SKM-1 treated with dmso at 0.1 percent for 144 hours (cell line): Measurements from ENCODE around the gene HOXD12.

Source experiments
- DNase-seq: peaks from one replicate; lab custom pipeline; 2025; ENCODE audit not compliant: unreplicated experiment; lab: John Stamatoyannopoulos, UW

The HOXD12 gene

DNA sequence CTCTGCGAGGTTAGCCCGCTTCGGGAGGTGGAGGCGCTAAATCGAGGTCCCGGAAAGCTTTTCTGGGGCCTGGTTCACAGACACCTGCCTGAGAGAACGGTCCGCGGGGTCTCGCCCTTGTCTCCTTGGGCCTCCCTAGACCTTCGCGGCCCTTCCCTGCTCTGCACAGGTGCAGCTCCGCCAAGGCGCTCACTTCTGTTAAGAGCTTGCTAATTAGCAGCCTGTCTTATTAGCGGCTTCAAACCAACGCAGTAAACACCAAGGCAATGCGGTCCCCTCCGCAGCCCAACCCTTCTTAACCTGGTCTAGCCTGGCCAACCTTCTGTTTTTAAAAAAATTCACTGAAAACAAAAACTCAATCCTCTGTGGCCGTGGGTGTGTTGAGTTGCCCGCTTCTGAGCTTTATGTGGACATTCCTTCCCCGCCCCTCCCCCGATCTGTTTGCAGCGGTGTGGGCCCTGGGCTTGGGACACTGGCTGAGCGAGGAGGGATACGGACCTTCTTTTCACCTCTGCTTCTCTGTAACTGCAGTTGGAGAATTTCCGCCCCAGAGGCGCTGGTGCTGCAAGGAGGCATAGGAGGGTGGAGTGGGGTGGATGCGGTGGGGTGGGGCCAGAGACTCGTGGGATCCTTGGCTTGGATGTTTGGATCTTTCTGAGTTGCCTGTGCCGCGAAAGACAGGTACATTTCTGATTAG is 48.4 kb downstream of the HOXD12 start:
- DNase-seq, result no peak

DNA sequence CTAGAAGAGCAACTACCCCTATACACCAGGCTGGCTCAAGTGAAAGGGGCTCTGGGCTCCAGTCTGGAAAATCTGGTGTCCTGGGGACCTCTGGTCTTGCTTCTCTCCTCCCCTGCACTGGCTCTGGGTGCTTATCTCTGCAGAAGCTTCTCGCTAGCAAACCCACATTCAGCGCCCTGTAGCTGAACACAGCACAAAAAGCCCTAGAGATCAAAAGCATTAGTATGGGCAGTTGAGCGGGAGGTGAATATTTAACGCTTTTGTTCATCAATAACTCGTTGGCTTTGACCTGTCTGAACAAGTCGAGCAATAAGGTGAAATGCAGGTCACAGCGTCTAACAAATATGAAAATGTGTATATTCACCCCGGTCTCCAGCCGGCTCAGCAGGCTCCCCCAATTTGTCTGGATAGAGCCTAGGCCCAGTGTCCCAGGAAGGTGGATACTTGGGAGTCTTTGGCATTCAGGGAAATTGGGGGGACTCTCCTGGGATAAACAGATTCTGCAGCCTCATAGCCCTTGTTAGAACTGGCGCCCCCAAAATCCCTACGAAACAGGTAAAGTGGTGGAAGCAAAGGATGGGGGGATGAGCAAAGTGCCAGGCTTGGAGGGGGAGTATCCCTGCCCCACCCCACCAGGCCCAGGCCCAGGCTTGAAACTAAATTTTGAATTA is 49.3 kb downstream of the HOXD12 start:
- DNase-seq, result no peak

DNA sequence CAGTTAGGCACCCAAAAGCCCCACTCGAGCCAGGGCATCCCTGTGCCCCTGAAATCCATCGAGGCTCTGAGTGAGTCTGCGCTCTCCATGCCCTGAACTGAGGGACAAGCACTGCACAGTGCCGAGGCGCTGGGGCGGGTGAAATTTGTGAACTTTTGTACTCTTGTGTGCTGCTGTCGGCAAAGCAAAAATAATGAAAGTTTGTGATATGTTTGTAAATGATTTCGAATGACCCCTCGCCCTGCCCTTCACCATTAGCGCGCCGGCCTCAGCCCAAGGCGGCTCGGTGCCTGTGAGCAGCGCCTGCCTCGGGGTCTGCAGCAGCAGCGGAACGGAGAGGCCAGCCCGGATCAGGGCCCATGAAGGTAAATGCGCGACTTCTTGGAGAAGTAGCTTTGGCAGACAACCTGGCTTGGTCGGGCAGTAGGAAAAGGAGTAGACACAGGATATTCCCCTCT is 49.9 kb downstream of the HOXD12 start:
- DNase-seq, result no peak

DNA sequence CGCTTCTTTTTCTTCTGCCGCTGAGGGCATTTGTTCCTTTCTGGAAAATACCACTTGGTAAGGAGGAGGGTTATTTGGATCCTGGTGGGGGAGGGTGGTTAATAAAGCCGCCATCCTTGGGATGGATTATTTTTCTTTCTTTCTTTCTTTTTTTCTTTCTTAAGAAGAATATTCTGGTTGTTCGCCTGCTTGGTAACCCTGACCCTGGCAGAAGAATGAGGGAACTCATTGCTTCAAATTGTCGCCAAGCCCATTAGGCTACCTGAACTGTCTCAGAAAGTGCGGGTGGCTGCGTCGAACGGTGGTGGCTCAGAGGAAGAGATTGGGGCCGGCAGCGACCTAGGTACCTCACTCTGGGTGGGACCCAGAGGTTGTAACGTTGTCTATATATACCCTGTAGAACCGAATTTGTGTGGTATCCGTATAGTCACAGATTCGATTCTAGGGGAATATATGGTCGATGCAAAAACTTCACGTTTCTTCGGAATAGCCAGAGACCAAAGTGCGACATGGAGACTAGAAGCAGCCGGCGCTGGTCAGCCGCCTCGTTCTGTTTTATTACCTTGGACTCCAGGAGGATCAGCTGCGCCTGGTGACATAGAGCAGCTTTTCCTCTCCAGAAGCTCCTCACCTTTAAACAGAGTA is 50.5 kb downstream of the HOXD12 start:
- no peak for DNase-seq

DNA sequence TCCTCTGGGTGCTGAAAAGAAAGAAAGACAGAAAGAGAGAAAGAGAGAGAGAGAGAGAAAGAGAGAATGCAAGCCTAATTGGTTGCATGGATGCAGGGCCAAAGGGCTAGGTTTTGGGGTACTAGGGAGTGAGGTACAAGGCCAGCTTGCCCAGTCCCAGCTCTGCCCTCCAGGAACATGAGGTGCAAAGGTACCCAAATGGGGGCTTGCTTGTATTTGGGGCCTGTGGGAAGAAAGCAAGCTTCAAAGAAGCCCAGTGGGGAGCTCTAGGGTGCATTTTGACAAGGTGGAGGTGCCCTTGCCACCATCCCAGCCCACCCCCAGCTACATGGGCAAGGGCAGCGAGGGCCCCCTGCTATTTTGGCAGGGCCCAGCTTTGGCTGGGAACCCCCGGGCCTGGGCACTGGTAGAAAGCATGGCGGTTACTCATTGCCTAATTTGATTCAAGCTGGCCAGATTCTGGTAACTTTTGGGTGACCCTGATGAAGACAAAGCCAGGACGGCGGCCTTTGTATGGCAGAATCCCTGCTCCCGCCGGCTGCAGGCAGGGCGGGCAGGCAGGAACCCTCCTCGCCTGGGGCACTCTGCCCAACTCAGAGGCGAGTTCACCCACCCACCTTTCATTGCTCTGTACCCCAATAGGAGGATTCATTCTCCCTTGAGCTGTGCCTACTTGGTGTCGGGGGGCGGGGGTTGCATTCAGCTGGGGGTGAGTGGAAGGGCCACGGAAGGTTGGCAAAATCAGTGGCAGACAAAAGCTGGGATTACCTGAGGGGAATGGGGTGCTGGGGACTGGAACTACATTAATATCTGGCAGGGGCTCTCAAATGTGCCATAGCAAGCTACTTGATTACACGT is 51.2 kb downstream of the HOXD12 start:
- no peak for DNase-seq

DNA sequence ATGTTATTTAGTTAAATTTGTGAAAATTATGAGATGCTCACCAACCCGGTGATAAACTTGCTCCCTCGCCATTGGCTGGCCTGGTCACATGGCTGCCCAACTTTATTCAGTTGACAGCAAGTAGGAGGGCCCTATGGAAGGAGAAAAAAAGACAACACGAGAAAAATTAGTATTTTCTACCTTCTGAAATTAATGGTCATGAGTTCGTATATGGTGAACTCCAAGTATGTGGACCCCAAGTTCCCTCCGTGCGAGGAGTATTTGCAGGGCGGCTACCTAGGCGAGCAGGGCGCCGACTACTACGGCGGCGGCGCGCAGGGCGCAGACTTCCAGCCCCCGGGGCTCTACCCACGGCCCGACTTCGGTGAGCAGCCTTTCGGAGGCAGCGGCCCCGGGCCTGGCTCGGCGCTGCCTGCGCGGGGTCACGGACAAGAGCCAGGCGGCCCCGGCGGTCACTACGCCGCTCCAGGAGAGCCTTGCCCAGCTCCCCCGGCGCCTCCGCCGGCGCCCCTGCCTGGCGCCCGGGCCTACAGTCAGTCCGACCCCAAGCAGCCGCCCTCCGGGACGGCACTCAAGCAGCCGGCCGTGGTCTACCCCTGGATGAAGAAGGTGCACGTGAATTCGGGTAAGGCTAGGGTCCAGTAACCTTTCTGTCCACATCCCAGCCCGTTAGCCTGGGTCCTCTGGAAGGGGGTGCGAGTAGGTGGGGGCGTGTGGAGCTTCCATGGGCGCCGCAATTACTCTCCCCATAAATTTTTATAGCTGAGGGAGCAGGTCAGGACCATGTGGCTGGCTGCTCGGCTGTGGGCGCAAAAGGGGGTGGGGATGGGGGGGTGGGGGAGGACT is 52.1 kb downstream of the HOXD12 start, which contains the start of gene HOXD4:
TSS of gene HOXD4 (plus strand) at position 109 of the 846 bp plus-strand sequence. CDS start at position 193, 84 bp downstream.
- no peak for DNase-seq
